GM06990 (cell line): Measurements from ENCODE around the gene MLLT6.

ENCODE experiments used
- DNase-seq: peaks from one replicate; pipeline ENCODE4 v3.0.0-alpha.2; 2011; ENCODE audit not compliant: insufficient read length; ENCODE audit errors: extremely low read depth
- H3K27me3 ChIP-seq: replicated peaks from 2 replicates; pipeline ENCODE4 v1.6.0; 2011; ENCODE audit warnings: low read length; ENCODE audit not compliant: control insufficient read depth, insufficient read depth
- H3K36me3 ChIP-seq: 2 replicates; pipeline ENCODE4 v1.5.1; 2011; ENCODE audit warnings: low read length; ENCODE audit not compliant: control insufficient read depth, insufficient read depth
- H3K4me3 ChIP-seq: replicated peaks from 2 replicates; pipeline ENCODE4 v1.5.1; 2011; ENCODE audit warnings: low read depth, mild to moderate bottlenecking, control low read depth, low read length
- CTCF ChIP-seq: IDR thresholded peaks from 2 replicates; pipeline ENCODE4 v1.5.1; 2011; ENCODE audit warnings: low read length, control low read depth, mild to moderate bottlenecking, inconsistent platforms; ENCODE audit not compliant: insufficient read depth, poor library complexity, severe bottlenecking

Gene MLLT6

DNA sequence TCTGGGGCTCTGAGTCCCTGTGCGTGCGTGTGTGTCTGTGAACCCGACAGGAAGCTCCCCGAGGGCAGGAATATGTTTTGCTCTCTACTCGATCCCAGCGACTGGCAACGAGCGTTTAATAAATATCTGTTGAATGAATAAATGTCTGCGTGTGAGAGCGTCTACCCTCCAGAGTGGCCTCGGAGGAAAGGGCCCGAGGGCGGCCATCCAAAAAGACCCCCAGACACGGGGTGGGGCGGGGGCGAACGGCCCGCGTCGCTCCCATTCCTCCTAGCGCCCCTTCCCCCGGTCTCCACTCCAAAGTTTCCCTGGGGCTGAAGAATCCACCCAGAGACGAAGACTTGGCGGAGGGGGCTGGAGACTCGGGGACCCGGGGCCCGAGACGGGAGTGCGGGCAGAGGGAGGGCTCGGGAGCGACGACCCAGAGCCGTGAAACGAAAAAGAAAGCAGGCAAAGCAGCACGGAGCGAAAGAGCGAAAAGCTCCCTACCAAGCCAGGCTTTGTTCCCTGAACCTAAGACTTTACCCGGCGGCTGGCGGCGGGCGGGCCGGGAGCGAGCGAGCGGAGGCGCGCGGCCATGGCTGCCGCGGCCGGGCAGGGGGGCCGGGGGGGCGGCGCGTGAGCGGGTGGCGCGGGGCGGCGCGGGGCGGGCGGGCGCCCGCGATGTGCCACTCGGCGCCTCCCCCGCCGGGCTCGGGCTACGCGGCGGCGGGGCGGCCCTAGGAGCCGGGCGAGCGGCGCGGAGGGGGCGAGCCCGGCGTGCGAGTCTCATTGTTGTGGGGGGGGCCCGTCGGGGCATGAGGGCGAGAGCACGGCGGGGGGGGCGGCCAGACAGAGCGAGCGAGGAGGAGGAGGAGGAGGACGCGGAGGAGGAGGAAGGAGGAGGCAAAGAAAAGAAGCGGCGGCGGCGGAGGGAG lies at the start of gene MLLT6:
Gene MLLT6, plus strand, starts transcription at position 668 of the 917 bp plus-strand sequence. CDS start 360 bp downstream, outside the sequence.
- no peak for TF ChIP-seq CTCF
- no peaks in the 10 kb centered on the region for H3K27me3 ChIP-seq
- H3K36me3 ChIP-seq: peaks cover 7% of the 10 kb centered on the region
- peak; percentile 78 for DNase-seq
- H3K4me3 ChIP-seq: peak within 1 kb of the TSS; percentile 89

DNA sequence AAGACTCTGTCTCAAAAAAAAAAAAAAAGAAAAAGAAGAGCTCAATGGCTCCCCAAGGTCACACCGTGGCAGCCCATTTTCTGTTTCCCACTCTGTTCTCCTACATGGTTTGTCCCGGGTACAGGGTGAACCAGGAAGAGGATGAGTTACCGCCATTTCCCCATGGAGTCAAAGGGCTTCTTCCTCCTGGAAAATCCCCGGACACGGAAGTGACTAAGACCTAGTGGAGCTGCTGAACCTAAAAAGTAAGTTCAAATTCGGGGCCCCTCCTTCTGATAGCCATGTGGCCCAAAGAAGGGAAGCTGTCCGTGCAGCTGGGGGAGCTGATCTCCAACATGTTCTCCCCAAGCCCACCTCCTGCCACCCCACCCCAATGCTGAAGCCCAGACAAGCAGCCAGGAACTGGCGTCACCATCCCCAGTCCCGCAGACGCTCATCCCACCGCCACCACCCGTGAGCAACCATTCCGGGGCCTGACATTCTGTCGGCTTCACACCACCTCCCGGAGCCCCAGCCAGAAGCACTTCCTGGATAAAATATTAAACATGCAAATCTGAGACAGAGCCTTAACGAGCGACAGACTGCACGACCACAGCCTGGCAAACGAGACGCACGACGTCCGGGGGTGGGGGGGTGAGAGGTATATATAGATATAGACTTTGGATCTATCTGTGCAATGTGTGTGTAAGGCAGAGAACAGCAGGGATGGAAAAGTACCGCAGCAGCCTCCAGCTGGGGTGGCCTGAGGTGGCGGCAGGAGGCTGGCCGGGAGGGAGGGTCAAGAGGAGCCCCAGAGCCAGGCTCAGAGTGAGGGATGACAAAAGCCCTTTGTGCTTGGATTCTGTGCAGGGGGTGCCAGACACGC lies 47.9 kb upstream of the MLLT6 start:
- Histone ChIP-seq H3K27me3 (no peaks in the 10 kb centered on the region), H3K36me3 (no peaks in the 10 kb centered on the region), H3K4me3 (no peak overlapping the region)
- TF ChIP-seq CTCF: no peak
- peak; percentile 71 for DNase-seq

DNA sequence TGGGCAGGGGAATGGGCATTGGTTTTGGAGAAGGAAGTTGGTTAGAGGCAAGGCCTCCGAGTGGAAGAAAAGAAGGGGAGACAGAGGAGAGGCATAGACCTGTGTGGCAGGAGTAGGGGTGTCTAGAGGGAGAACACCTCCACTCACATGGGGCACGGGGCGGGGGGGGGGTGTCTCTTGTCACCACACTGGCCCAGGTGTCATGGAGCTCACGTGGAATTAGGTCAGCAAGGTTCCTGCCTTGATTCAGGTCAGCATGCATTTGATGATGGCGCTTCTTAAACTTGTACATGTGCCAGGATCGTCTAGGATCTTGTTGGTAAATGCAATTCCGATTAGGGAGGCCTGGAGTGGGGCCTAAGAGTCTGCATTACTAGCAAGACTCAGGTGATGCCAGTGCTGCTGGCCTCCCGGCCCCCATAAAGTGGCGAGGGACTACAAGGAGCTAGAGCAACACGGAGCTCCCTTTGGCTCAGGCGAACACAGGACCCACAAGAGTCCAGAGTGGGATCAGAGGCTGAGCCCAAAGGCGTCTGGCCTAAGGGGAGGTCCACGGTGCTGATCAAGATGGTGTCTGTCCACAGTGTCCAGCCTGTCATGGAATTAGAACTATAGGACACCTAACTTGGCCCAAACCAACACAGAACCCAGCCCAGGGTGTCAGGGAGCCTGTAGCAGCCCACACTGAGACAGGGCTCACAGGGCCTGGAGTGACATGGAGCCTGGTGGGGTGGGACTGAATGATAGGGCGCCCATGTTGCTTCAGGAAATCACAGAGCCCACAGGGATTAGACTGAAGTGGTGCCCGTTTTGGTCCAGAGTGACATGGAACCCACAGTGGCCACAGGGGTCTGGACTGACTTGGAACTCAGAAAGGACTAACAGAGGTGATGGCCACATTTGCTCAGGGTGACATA lies 47.0 kb upstream of the MLLT6 start:
- no peaks in the 10 kb centered on the region for H3K36me3 ChIP-seq
- TF ChIP-seq CTCF: no peak
- DNase-seq: no peak
- H3K4me3 ChIP-seq: no peak overlapping the region
- no peaks in the 10 kb centered on the region for H3K27me3 ChIP-seq

- no peak for TF ChIP-seq CTCF
- DNase-seq: no peak
- H3K36me3 ChIP-seq: no peaks in the 10 kb centered on the region
- H3K27me3 ChIP-seq: no peaks in the 10 kb centered on the region
- H3K4me3 ChIP-seq: no peak overlapping the region
Measured at GRCh38 chr17:38658741-38659345, 46.2 kb upstream of the MLLT6 start.

DNA sequence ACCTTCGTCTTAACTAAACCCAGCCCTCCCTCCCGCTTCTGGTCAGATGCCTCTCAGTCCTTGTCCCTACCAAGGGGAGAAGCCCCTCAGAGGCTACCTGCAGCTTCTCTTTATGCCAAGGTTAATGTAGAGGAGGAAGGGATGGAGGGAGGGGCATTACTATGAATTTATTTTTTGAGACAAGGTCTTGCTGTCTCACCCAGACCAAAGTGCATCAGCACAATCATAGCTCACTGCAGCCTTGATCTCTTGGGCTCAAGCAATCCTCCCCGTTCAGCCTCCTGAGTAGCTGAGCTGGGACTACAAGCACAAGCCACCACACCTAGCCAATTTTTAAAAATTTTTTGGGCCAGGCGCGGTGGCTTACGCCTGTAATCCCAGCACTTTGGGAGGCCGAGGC lies 45.7 kb upstream of the MLLT6 start:
- TF ChIP-seq CTCF: no peak
- H3K4me3 ChIP-seq: no peak overlapping the region
- DNase-seq: no peak
- H3K27me3 ChIP-seq: no peaks in the 10 kb centered on the region
- no peaks in the 10 kb centered on the region for H3K36me3 ChIP-seq
